ENCODE measurements around the gene SLC29A4.
"Not testable (repeated sequence)": the region's sequence is repeated elsewhere in the genome, so short reads cannot be mapped to it uniquely, and the experiment has no call there.

Gene SLC29A4

DNA sequence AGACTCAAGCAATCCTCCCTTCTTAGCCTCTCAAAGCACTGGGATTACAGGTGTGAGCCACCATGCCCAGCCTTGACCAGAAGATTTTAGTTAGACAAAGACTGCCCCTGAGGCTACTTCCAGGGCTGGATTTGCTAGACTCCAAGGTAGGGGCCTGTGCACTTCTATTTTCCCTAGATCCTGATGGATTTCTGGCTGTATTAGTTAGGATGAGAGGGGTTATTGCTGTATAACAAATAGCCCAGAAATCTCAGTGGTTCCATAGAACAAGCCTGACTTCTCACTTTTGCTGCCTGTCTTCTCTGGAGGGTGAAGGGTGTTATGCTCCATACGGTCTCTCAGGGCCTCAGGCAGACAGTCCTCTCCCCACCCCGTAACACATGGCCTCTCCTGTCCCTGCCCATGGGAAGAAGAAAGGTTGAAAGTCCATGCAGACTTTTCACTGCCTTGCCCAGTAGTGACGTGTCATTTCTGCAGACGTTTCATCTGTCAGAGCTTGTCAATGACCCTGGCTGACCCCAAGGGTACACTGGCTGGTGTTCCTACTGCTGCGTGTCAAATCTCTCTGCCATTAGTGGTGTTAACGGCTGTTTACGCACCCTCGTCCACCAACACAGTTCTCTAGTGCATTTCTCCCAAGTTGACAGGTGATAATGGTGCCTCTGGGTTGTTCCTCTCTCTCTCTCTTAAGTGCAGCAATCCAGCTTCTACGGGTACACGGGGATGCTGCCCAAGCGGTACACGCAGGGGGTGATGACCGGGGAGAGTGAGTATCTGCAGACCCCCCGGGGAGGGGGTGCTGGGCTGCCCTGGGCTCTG is 11.6 kb downstream of the SLC29A4 start:
- FAIRE-seq (no peak), DNase-seq (ENCODE audit: insufficient read length, low spot score) (no peak)

- DNase-seq (ENCODE audit: insufficient read length, low spot score) (no peak), FAIRE-seq (no peak)
Observed at GRCh38 chr7:5295039-5296014, 12.6 kb downstream of the SLC29A4 start.

GRCh38 chr7:5296015-5296610 is 13.4 kb downstream of the SLC29A4 start:
- DNase-seq (ENCODE audit: insufficient read length, low spot score) = no peak
- FAIRE-seq = no peak

- FAIRE-seq = no peak
Observed at GRCh38 chr7:5296611-5297226, 14.0 kb downstream of the SLC29A4 start.

GRCh38 chr7:5300366-5300765 is 17.6 kb downstream of the SLC29A4 start:
- FAIRE-seq (no peak), DNase-seq (ENCODE audit: insufficient read length, low spot score) (no peak)

More at GRCh38 chr7:5296611-5297226, 14.0 kb downstream of the SLC29A4 start:
- no peak for DNase-seq (ENCODE audit: insufficient read length, low spot score)

DNA sequence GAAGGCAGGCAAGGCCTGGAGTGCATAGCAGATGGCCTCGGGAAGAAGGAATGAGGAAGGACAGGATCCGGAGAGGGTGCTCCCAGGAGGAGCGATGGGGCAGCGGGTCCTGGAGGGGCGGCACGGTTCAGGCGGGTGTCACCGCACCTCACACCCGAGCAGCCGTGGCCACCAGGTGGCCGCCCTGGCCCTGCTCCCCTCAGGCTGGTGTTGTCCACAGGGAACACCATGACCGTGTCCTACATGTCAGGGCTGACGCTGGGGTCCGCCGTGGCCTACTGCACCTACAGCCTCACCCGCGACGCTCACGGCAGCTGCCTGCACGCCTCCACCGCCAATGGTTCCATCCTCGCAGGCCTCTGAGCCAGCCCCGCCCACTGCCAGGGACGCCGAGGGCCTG is 19.8 kb downstream of the SLC29A4 start:
- DNase-seq (ENCODE audit: insufficient read length, low spot score) (no peak), FAIRE-seq (no peak)

DNA sequence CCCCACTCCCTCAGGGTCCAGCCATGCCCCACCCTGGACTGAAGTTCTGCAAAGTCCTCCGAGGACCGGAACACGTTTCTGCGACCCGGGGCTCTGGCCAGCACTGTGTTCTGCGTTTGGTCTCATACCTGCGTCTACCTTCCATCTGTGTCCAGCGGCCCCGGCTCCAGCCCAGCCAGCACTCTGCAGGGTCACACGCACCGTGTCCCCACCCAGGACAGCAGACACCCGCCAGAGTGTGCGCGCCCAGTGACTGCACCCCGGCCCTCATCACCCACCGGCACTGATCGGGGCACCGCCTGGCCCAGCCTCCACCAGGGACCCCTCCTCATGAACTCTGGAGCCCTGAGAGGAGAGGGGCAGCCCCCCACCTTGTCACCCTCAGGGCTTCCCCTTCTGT is 20.3 kb downstream of the SLC29A4 start:
- FAIRE-seq = no peak

DNA sequence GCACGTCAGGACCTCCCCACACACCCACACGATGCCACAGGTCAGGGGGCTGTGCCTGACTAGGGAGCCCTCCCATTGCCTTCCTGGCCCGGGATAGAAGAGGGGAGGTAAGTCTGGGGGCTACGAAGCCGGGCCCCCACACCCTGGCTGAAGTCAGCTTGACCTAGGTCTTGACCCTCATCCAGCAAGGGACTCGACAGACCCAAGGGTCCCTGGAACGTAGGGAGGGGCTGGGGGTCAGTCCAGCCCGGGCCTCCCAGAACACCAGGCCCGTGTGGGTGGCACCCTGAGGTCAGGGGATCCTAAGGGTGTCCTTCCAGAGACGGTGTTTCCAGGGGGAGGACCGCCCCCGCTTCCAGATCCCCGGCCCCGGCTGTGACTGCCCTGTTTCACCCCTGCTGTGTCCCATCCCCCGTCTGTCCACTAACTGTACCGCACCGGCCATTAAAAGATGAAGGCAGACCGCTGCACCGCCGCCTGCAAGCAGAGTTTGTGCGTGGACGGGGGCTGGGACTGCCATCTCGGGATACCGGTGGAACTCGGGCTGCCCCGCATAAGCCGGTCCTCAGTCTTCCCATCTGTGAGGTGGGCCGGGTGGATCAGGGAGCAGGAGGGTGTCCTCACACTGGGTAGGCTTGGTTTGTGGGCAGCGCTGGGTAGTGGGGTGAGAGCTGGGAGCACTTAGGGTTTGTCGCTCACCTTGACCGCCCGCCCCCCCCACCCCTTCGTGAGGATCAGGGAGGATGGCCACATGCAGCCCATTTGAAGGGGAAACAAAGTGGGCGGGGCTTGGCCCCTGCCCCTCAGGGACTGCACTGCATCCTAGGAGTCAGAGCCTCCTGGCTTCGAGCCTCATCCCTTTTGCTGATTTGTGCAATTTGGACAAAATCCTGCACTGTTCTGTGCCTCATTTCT is 21.1 kb downstream of the SLC29A4 start:
- DNase-seq (ENCODE audit: insufficient read length, low spot score) = no peak
- no peak for FAIRE-seq

More for the DNA sequence above, 20.3 kb downstream of the SLC29A4 start:
- DNase-seq (ENCODE audit: insufficient read length, low spot score) = no peak

DNA sequence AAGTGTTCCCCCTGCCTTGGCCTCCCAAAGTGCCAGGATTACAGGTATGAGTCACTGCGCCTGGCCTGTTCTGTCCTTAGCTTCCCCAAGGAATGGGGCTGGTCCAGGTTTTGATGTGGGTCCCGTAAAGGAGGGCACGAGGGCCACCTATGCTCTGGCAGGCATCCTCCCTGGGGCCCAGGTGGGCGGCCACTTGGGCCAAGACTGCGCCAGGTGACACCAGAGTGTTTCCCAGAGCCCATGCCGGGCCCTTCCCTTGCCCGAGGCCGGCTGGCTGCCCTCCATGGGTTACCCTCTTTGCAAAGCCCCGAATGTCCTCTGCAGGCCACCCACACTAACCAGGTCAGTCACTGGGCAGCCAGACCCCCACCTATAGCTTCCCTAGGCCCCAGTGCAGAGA is 22.3 kb downstream of the SLC29A4 start:
- DNase-seq (ENCODE audit: insufficient read length, low spot score); FAIRE-seq: not testable (repeated sequence)

DNA sequence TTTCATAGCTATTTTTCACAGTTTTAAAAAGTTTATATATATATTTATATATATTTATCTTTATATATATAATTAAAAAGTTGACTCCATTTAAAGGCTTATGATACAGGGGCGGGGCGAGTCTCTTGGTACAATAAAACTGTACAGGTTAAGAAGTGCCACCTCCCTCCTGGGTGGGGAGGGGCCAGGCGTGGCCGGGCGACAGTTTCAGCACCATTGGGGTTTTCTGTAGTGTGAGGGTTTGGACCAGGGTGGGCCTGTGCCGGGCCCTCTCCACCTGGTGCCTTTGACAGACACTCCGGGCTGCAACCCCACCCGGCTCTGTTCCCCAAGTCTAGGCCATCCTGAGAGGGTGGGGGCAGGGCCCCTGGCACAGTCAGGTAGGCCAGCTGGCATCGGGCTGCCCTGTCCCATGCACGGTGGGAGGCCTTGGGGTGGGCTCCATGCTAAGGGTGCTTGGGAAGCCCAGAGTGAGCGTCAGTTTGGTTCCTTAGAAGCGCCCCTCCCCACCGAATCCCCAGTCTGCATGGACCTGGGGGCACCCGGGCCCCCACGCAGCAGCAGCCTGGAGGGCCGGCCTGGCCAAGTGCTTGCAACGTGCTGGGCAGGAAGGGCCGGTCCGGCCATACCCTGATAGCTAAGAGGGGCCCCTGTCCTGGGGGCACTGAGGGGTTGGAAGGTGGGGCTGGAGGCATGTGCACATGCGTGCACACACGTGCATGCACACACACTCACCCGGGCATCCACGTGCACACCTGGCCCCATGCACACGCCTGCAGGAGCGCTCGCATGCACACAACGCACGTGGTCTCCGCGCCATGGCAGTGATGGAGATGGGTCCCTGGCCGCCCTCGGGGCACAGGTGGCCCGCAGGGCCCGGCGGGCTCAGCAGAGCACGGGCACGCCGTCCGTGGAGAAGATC is 24.7 kb downstream of the SLC29A4 start:
- FAIRE-seq; DNase-seq (ENCODE audit: insufficient read length, low spot score): not testable (repeated sequence)

- DNase-seq (ENCODE audit: insufficient read length, low spot score) = no peak
- FAIRE-seq = no peak
Observed at GRCh38 chr7:5309146-5309545, 26.4 kb downstream of the SLC29A4 start.

DNA sequence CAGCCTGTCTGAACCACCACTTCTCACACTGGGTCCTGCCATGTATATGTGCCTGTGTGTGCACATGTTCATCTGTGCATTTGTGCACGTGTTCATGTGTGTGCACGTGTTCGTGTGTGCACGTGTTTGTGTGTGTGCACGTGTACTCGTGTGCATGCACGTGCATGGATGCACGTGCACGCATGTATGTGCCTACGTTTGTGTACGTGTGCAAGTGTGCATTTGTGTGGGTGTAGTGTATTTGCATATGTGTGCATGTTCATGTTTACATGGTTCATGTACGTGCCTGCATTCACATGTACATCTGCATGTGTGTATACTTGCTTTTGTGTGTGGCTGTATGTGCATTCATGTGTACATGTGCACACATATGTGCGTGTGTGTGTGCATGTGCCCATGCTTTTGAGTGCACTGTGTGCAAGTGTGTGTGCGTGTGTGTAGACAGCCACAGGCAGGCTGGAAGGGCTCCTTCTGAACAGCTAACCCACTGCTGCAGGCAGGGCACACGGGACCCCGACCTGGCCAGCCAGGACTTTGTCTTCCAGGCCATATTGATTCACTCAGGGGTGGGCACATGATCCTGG is 28.2 kb downstream of the SLC29A4 start:
- no peak for FAIRE-seq
- DNase-seq (ENCODE audit: insufficient read length, low spot score) = no peak

DNA sequence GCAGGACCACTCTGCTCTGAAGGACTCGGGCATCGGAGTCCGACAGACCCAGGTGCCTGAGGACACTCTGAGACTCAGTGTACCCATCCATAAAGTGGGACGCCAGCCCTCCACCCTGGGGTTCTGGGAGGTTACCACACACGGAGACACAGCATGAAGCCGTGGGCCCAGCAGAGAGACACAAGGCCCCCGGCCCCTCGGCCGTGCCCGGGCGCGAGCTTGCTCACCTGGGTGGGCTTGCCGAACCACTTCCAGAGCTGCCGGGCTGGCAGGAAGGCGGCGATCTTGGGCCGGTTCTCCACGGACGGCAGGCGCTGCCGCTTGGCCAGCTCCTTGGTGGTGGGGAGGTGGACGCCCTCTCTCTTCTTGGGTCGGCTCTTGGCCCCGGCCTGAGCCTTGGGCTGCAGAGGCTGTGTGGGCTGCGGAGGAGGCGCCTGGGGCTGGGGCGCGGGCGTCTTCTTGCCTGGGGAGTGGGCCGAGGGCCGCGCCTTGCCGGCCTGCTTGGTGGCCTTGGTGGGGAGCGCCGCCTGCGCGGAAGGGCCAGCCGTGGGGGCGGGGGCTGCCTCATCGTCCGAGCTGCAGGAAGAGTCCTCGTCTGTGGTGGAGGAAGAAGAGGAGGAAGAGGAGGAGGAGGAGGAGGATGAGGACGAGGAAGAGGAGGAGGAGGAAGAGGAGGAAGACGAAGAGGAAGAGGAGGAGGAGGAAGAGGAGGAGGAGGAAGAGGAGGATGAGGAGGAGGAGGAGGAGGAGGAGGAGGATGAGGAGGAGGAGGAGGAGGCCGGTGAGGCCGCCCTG is 29.7 kb downstream of the SLC29A4 start:
- not testable (repeated sequence) for DNase-seq (ENCODE audit: insufficient read length, low spot score); FAIRE-seq

DNA sequence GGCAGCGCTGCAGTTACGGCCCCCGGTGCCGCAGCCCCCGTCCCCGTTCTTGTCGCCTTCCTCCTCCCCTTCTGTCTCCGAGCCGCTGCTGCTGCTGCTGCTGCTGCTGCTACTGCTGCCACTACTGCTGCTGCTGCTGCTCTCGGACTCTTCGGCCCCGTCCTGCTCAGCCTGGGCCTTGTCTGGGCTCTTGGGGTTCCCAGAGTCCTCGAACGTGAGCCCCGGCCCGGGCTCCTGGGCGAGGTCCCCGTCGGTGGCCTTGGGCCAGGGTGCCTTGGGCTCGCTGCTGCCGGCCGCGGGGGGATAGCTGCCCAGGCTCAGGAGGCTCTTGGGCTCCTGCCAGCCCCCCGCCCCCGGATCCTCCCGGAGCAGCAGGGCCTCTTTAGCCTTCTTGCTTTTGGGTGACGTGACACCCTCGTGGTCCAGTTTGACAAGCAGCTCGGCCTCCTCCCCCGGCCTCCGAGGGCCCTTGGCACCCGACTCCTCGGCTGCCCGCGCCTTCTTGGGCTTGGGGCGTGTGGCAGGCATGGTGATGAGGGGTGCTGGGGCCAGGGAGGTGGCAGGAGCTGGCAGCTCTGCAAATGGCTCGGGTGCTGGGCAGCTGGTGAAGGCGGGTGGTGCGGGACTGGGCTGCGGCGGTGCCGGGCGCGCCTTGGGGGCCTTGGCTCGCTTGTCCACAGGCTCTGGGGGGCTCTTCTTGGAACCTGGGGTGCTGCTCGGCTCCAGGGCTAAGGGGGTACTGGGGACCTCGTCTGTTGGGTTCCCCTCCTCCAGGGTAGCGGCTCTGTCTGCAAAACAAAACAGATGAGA is 30.5 kb downstream of the SLC29A4 start:
- FAIRE-seq; DNase-seq (ENCODE audit: insufficient read length, low spot score): not testable (repeated sequence)

GRCh38 chr7:5314864-5315263 is 32.1 kb downstream of the SLC29A4 start:
- FAIRE-seq (no peak), DNase-seq (ENCODE audit: insufficient read length, low spot score) (no peak)

- DNase-seq (ENCODE audit: insufficient read length, low spot score) (no peak), FAIRE-seq (no peak)
Observed at GRCh38 chr7:5315761-5316160, 33.0 kb downstream of the SLC29A4 start.
